GM18499 (cell line): ENCODE data around the gene SDCCAG8.

Source experiments
- ATAC-seq: cut with Tn5 transposase; IDR thresholded peaks from one replicate; pipeline ENCODE4 v1.9.1; 2021; ENCODE audit warnings: moderate number of reproducible peaks; ENCODE audit not compliant: insufficient read depth, unreplicated experiment

The SDCCAG8 gene

DNA sequence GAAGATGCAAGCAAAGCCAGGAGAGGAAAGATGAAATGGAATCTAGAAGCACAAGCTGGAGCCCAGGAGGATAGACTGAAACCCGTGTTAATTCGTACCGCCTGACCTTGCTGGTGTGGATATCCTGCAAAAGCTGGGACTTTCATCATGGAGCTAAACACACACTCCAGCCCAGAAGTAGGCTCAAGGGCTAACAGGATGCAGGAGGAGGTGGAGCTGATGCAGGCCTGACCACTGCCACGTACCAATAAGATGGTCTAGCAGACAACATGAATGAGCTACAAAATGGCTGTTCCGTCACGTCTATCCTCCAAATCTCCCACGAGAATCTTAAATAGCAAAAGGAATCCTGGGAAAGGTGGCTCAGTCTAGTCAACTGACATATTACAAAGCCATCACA lies 270.3 kb downstream of the SDCCAG8 start:
- no peak for ATAC-seq

DNA sequence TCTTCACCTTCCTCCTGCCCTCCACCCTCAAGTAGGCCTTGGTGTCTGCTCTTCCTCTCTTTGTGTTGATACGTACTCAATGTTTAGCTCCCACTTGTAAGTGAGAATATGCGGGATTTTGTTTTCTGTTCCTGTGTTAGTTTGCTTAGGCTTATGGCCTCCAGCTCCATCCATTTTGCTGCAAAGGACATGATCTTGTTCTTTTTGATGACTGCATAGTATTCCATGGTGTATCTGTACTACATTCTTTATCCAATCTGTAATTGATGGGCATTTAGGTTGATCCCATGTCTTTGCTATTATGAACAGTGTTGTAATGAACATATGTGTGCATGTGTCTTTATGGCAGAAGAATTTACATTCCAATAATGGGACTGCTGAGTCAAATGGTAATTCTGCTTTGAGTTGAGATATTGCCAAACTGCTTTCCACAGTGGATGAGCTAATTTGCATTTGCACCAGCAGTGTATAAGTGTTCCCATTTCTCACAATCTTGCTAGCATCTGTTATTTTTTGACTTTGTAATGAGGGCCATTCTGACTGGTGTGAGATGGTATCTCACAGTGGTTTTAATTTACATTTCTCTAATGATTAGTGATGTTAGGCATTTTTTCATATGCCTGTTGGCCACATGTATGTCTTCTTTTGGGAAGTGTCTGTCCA lies 272.7 kb downstream of the SDCCAG8 start:
- ATAC-seq: no peak

DNA sequence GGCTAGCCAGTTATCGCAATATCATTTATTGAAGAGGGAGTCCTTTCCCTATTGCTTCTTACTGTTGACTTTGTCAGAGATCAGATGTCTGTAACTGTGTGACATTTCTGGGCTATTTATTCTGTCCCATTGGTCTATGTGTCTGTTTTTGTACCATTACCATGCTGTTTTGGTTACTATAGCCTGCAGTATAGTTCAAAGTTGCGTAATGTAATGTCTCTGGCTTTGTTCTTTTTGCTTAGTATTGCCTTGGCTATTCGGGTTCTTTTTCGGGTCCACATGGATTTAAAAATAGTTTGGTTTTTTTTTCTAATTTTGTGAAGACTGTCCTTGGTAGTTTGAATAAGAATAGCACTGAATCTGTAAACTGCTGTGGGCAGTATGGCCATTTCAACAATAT lies 273.7 kb downstream of the SDCCAG8 start:
- no peak for ATAC-seq

DNA sequence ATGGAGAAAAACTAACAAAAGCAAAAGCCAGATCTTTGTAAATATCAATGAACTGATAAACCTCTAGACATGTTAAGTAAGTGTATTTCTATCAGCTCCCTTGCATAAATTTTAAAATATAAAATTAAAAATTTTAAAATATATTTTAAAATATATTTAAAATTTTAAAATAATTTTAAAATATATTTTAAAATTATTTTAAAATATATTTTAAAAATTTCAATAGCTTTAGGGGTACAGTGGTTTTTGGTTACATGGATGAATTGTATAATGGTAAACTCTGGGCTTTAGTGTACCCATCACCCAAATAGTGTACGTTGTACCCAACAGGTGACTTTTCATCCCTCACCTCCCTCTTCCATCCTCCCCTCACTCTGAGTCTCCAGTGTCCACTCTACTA lies 279.2 kb downstream of the SDCCAG8 start:
- ATAC-seq: no peak

DNA sequence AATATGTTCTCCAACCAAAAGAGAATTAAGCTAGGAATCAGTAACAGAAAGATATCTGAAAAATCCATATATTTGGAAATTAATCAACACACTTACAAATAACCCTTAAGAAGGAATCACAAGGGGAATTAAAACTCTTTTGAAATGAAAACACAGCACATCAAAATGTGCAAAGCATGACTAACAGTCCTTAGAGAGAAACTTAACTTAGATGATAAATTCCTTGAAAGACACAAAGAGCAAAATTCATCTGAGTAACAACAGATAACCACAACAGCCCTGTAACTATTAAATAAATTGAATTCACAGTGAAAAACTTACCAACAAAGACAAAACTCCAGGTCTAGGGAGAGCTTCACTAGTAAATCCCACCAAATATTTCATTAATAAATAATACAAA lies 283.8 kb downstream of the SDCCAG8 start:
- no peak for ATAC-seq

DNA sequence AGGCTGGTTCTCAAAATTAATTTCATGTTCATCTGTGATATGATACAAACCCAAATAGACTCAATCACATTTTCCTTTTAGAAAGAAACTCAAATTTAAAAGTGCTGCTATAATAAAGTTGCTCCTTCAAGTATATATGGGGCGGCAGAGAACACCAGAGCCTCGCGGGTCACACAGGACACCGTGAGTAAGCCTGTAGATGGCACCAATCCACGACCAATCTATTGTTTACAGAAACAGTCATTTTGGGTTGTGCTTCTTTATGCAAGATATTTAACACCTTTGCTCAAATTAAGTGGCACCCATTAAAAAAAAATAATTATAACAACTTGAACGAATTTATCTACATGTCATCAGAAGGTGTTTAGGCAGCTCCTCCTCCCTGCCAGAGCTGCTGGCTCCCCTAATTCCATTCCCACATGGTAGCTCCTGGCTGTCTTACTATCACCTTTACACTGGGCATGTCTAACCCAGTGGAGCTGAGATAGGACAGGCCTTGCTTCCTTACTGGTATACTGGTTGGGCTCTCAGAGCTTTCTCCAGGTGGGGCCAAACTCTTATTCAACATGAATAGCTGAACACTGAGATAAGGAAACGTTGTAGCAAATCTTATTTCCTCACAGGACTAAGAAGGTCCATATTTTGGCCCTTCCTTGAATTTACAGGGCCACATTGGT lies 287.0 kb downstream of the SDCCAG8 start:
- ATAC-seq: no peak

DNA sequence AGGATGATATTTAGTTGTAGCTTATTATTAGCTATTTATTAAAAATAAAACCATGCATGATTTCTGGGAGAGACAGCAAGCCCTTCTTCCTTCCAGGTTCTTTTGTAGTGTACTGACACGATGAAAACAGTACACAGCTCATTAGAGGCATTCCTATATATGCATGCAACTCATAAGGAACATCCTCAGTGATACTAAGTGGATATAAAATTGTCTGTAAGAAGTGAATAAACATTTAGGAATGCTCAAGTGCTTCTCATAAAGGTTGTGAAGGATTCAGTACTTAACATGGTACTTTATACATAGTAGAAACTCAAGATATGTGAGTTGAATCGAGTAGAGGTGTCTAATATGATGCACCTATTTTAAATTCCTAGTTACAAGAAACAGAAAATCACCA lies 287.7 kb downstream of the SDCCAG8 start:
- ATAC-seq: no peak

DNA sequence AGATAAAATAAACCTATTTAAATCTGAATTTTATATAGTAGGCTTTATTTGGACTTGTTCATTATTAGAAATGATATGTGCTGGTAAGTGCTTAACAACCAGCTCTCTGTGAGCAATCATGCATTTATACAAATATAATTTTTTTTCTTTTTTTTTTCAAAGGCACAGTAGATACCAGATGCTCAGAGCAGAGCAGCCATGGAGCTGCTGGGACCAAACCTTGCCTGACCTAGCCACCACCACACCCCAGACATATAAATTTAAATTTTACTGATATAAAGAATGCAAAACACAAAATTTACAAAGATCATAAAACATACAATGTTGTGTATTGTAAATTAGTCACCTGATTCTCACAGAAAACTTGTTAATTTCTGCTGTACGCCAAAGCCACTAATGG lies 290.6 kb downstream of the SDCCAG8 start:
- ATAC-seq: no peak

DNA sequence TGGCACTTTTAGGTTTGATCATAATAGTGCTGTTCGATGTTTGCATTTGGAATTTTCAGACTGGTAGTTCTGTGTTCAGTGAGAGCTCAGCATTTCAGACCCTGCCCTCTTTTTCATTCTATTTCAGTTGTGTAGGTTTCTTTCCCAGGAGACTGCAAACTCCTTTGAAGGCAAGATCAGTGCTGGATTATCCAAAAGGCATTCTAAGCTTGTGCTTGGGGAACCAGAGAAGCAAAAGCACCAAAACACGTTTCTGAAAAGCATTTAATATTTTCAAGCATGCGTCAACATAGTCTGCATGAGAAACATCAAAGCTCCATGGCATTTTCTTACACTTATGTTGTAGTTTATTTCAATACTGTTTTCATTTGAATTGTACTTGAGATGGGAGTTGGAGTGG lies 292.1 kb downstream of the SDCCAG8 start:
- ATAC-seq: no peak

DNA sequence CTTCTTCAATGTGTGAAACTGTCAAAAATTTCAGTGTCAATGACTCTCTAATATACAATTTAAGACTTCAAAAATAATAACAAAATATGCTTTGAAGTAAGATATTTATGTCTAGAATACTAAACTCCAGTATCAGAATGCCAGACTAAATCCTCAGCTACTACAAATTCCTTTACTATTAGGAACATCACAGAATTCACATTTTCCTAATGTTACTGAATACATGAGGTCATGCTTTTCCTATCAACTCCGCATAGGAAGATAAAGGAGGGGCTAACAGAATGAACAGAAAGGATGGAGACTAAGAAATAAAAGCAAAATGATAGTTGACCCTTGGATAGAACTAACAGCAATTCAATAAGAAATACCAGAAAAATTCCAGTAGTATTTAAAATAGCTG lies 292.7 kb downstream of the SDCCAG8 start:
- no peak for ATAC-seq

DNA sequence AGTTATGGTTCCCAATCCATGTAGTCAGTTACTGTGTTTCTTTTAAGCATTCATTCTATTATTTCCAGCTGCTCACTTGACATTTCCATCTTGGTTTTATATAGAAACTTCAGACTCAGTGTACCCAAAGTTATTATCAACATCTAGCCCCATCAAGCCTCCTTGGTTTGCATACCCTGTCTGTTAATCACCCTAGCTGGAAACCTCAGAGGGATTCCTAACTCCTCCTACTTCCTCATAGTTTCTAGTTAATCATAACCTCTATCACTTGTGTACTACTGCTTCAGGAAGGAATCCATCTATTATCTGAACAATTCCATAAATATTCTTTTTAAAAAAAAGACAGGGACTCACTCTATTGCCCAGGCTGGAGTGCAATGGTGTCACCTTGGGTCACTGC lies 293.3 kb downstream of the SDCCAG8 start:
- ATAC-seq: no peak
